Trophoblast cell (in vitro differentiated cells and primary cell): Measurements from ENCODE around the gene CAPN2.
A peak's percentile ranks its signal among the peaks of the same experiment; 100 is the strongest.
"Not testable (repeated sequence)": the region's sequence is repeated elsewhere in the genome, so short reads cannot be mapped to it uniquely, and the experiment has no call there.

Experiments
- DNase-seq, 2 donors: peaks; one replicate each; pipeline ENCODE4 v3.0.0-alpha.2; 2016
- H2AFZ ChIP-seq: 2 replicates; pipeline ENCODE4 v1.6.1; 2013; ENCODE audit warnings: low read length, moderate library complexity, mild to moderate bottlenecking; ENCODE audit not compliant: insufficient read depth, poor library complexity
- H2AK5ac ChIP-seq: 2 replicates; pipeline ENCODE4 v1.6.1; 2013; ENCODE audit warnings: mild to moderate bottlenecking, low read length
- H2BK120ac ChIP-seq: 2 replicates; pipeline ENCODE4 v1.6.1; 2013; ENCODE audit warnings: low read length, mild to moderate bottlenecking, moderate library complexity; ENCODE audit not compliant: insufficient read depth, poor library complexity
- H2BK12ac ChIP-seq: 2 replicates; pipeline ENCODE4 v1.6.1; 2013; ENCODE audit warnings: mild to moderate bottlenecking, low read length, moderate library complexity
- H2BK5ac ChIP-seq: 2 replicates; pipeline ENCODE4 v1.6.1; 2013; ENCODE audit warnings: low read length, low read depth, moderate library complexity, mild to moderate bottlenecking; ENCODE audit not compliant: poor library complexity
- H3K14ac ChIP-seq: 2 replicates; pipeline ENCODE4 v1.6.1; 2013; ENCODE audit warnings: mild to moderate bottlenecking, low read length
- H3K18ac ChIP-seq: 2 replicates; pipeline ENCODE4 v1.6.1; 2013; ENCODE audit warnings: mild to moderate bottlenecking, low read length
- H3K23ac ChIP-seq: 2 replicates; pipeline ENCODE4 v1.6.1; 2013; ENCODE audit warnings: low read length
- H3K27ac ChIP-seq: 2 replicates; pipeline ENCODE4 v1.5.1; 2013; ENCODE audit warnings: low read depth, mild to moderate bottlenecking, inconsistent platforms, low read length, moderate library complexity
- H3K27me3 ChIP-seq: 2 replicates; pipeline ENCODE4 v1.6.1; 2013; ENCODE audit warnings: inconsistent platforms, mild to moderate bottlenecking, low read length, moderate library complexity; ENCODE audit not compliant: insufficient read depth
- H3K36me3 ChIP-seq, 2 experiments: 1 replicate in 1 of 2; 2 replicates in 1 of 2; pipeline ENCODE4 v1.6.1; 2013; ENCODE audit warnings: low read length in 2 of 2, mild to moderate bottlenecking in 2 of 2, moderate library complexity in 1 of 2; ENCODE audit not compliant: insufficient read depth in 2 of 2, control insufficient read depth in 1 of 2
- H3K4ac ChIP-seq: 2 replicates; pipeline ENCODE4 v1.6.1; 2013; ENCODE audit warnings: low read depth, mild to moderate bottlenecking, low read length, moderate library complexity
- H3K4me1 ChIP-seq, 2 experiments: 1 replicate in 1 of 2; 2 replicates in 1 of 2; pipeline ENCODE4 v1.6.1; 2013; ENCODE audit warnings: low read length in 2 of 2, mild to moderate bottlenecking in 2 of 2, moderate library complexity in 1 of 2; ENCODE audit not compliant: insufficient read depth in 2 of 2, control insufficient read depth in 1 of 2
- H3K4me2 ChIP-seq: 2 replicates; pipeline ENCODE4 v1.6.1; 2013; ENCODE audit warnings: inconsistent platforms, mild to moderate bottlenecking, low read length, moderate library complexity
- H3K4me3 ChIP-seq: 2 replicates; pipeline ENCODE4 v1.5.1; 2013; ENCODE audit warnings: mild to moderate bottlenecking, low read depth, low read length, inconsistent platforms
- H3K79me1 ChIP-seq: one replicate; pipeline ENCODE4 v1.6.1; 2013; ENCODE audit warnings: low read length
- H3K79me2 ChIP-seq: 2 replicates; pipeline ENCODE4 v1.6.1; 2013; ENCODE audit warnings: low read length, mild to moderate bottlenecking; ENCODE audit not compliant: control insufficient read depth, insufficient read depth, poor library complexity
- H3K9ac ChIP-seq: 2 replicates; pipeline ENCODE4 v1.6.1; 2013; ENCODE audit warnings: mild to moderate bottlenecking, low read length
- H3K9me3 ChIP-seq: 2 replicates; pipeline ENCODE4 v1.6.1; 2013; ENCODE audit warnings: low read depth, mild to moderate bottlenecking, control low read depth, inconsistent platforms, low read length; ENCODE audit not compliant: insufficient read depth
- H4K12ac ChIP-seq: 2 replicates; pipeline ENCODE4 v1.6.1; 2013; ENCODE audit warnings: low read depth, mild to moderate bottlenecking, low read length, moderate library complexity
- H4K8ac ChIP-seq: 2 replicates; pipeline ENCODE4 v1.6.1; 2013; ENCODE audit warnings: low read depth, mild to moderate bottlenecking, low read length, moderate library complexity
- H4K91ac ChIP-seq: one replicate; pipeline ENCODE4 v1.6.1; 2013; ENCODE audit warnings: low read depth, mild to moderate bottlenecking, low read length, moderate library complexity
- WGBS: extraction: QIAGEN DNeasy Blood & Tissue Kit; methylation state at CpG from one replicate; pipeline ENCODE4 v1.1.7; 2013; ENCODE audit warnings: missing lambda C conversion rate; ENCODE audit not compliant: insufficient read length, insufficient coverage; ENCODE audit errors: extremely low coverage; 5-methylcytosine and 5-hydroxymethylcytosine counted together

Gene CAPN2

DNA sequence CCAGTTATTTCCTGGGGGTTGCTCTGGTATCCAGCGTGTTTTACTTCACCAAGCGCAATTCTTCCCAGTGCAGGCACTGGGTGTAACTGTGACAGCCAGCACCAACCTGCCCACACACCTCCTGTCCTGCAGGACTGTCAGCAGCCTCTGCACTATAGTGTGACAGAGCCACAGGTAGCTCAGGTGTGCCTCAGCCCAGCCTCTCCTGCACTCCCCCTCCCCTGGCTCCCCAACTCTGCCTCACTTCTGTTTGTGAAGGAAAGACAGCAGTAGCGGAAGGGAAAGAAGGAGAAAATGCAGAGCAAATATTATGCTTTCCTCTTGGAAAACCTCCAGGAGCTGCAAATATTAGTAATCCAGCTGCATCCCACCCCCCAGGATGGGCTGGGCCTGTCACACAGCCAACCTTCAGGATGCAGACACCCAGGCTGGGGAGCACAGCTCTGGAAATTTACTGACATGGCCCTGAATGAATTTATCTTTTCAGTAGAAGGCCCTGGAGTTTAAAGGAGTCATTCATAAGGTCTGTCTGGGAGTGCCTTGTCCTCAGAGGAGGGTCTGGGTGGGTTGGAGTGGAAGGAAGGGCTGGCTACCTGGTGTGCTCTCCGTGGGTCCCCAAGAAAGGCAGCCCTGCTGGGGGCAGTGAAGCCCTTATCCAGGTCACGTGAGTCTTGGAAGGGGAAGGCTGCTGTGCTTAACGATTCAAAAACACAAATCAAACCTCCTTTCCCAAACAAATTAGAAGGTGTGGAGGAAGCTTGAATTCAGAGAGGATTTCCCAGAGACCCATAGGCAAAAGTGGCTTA, 20.9 kb downstream of the CAPN2 start:
- no peaks in the 10 kb centered on the region for H3K27me3 ChIP-seq
- peak overlapping the region; percentile 77 for H3K4ac ChIP-seq
- H3K79me2 ChIP-seq: peaks cover 23% of the 10 kb centered on the region
- no peak overlapping the region for H3K4me3 ChIP-seq
- no peak for DNase-seq
- H2BK12ac ChIP-seq: peak overlapping the region; percentile 91
- H3K27ac ChIP-seq: peak overlapping the region; percentile 62
- H3K4me1 ChIP-seq: peaks cover 44 to 47% of the 10 kb centered on the region in 2 experiments
- peak overlapping the region; percentile 75 for H2BK5ac ChIP-seq
- no peak overlapping the region for H3K9ac ChIP-seq
- peaks cover 27 to 31% of the 10 kb centered on the region in 2 experiments for H3K36me3 ChIP-seq
- peak overlapping the region; percentile 86 for H4K91ac ChIP-seq
- no peaks in the 10 kb centered on the region for H3K9me3 ChIP-seq
- H4K12ac ChIP-seq: peak overlapping the region; percentile 65
- peak overlapping the region; percentile 38 for H2AFZ ChIP-seq
- H3K18ac ChIP-seq: peak overlapping the region; percentile 93
- H4K8ac ChIP-seq: peak overlapping the region; percentile 55
- H3K4me2 ChIP-seq: no peak overlapping the region
- H3K23ac ChIP-seq: no peak overlapping the region
- no CpG with 5 or more reads among the region's 6 CpGs for WGBS
- peak overlapping the region; percentile 83 for H3K14ac ChIP-seq
- peaks cover 45% of the 10 kb centered on the region for H3K79me1 ChIP-seq
- peak overlapping the region; percentile 82 for H2AK5ac ChIP-seq
- peak overlapping the region; percentile 92 for H2BK120ac ChIP-seq

DNA sequence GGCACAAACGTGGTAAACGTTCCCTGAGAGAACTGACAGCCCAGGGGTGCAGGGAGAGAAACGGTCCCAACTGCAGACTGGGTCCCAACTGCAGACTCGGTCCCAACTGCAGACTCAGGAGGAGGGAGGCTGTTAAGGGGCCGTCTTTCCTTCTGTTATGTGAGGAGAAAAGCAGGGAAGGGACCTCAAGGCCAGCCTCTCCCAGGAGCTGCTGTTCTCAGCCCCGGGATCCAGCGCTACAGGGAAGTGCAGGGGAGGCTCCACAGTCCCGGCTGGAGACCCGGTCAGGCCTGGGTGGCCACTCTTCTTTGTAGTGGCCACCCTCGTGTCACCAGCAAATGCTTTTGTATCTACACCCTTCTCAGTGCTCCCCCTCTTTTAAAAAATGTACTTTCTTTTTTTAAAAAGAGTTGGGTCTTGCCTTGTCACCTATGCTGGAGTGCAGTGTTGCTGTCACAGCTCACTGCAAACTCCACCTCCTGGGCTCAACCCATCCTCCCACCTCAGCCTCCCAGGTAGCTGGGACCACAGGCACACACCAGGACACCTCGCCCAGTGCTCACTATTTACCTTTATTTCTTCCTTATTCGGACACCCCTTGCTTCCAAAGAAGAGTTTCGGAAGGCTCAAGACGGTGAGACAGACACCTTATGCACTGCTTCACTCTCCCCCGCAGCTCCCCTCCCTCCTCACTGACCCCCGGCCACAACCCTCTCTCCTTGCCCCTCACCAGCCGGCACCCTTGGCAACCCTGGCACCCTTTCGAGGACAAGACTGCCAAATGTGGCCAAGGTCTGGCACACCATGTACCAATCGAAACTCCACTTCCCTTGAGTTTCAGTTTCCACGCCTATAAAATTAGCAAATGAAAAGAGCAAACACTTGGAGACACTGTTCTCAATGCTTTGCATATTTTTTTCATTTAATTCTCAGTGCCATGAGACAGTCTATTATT, 21.8 kb downstream of the CAPN2 start:
- peaks cover 22 to 27% of the 10 kb centered on the region in 2 experiments for H3K36me3 ChIP-seq
- peaks cover 19% of the 10 kb centered on the region for H3K79me2 ChIP-seq
- no peak overlapping the region for H3K4me3 ChIP-seq
- H2AK5ac ChIP-seq: no peak overlapping the region
- H3K18ac ChIP-seq: peak overlapping the region; percentile 80
- H2BK5ac ChIP-seq: no peak overlapping the region
- H3K23ac ChIP-seq: no peak overlapping the region
- H3K4me2 ChIP-seq: no peak overlapping the region
- H4K12ac ChIP-seq: no peak overlapping the region
- H3K4ac ChIP-seq: peak overlapping the region; percentile 53
- H4K91ac ChIP-seq: peak overlapping the region; percentile 32
- H3K9ac ChIP-seq: no peak overlapping the region
- no peaks in the 10 kb centered on the region for H3K9me3 ChIP-seq
- no peak overlapping the region for H2BK120ac ChIP-seq
- DNase-seq: no peak
- WGBS: no CpG with 5 or more reads among the region's 20 CpGs
- peak overlapping the region; percentile 62 for H3K27ac ChIP-seq
- H2AFZ ChIP-seq: no peak overlapping the region
- H3K14ac ChIP-seq: peak overlapping the region; percentile 59
- H3K79me1 ChIP-seq: peaks cover 43% of the 10 kb centered on the region
- H4K8ac ChIP-seq: peak overlapping the region; percentile 30
- H3K27me3 ChIP-seq: no peaks in the 10 kb centered on the region
- peaks cover 44 to 47% of the 10 kb centered on the region in 2 experiments for H3K4me1 ChIP-seq
- H2BK12ac ChIP-seq: peak overlapping the region; percentile 9

DNA sequence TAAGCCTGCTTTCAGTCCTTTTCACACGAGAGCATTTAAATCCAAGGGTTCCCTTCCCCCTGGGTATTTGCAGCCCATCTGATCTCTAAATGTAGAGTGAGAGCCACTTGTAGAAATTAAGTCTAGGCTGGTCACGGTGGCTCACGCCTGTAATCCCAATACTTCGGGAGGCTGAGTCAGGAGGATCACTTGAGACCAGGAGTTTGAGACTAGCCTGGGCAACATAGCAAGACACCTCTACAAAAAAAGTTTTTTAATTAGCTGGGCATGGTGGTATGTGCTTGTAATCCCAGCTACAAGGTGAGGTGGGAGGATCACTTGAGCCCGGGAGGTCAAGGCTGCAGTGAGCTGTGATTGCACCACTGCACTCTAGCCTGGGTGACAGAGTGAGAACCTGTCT, 24.3 kb downstream of the CAPN2 start:
- H4K12ac ChIP-seq, H4K91ac ChIP-seq, H3K4me2 ChIP-seq, H2BK120ac ChIP-seq, H3K4me3 ChIP-seq, H3K9me3 ChIP-seq, H3K4ac ChIP-seq, H3K14ac ChIP-seq, H3K18ac ChIP-seq, H2BK5ac ChIP-seq, H3K27me3 ChIP-seq, H4K8ac ChIP-seq, H2AFZ ChIP-seq, H3K23ac ChIP-seq, H3K9ac ChIP-seq, DNase-seq, H2BK12ac ChIP-seq, H2AK5ac ChIP-seq: not testable (repeated sequence)
- peaks cover 36% of the 10 kb centered on the region for H3K79me1 ChIP-seq
- WGBS: no CpG with 5 or more reads among the region's 5 CpGs
- peak overlapping the region; percentile 31 for H3K27ac ChIP-seq
- H3K79me2 ChIP-seq: peaks cover 16% of the 10 kb centered on the region
- H3K36me3 ChIP-seq: peaks cover 25 to 31% of the 10 kb centered on the region in 2 experiments
- peaks cover 47 to 53% of the 10 kb centered on the region in 2 experiments for H3K4me1 ChIP-seq

DNA sequence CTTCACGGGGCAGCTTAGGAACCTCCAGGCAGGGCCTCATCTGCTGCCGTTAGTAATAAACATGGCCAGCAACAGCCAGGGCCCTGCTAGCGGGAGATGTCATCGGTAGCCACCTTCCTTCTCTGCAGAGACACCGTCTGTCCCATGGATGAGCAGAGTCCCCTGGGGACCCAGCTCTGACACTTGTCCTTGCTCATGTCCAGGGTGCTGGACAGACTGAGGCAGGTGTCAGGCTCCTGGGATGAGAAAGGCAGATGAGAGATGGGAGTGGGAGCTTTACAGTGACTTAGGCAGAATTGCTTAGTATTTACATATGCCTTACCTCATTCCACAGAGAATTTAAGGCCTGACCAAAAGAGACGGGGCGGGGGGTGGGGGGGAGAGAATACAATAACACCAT, 25.0 kb downstream of the CAPN2 start:
- H2BK12ac ChIP-seq: peak overlapping the region; percentile 10
- no peak overlapping the region for H3K4me3 ChIP-seq
- no peak overlapping the region for H2AFZ ChIP-seq
- H3K79me2 ChIP-seq: peaks cover 16% of the 10 kb centered on the region
- H4K8ac ChIP-seq: peak overlapping the region; percentile 17
- no peak overlapping the region for H3K9ac ChIP-seq
- H3K4me2 ChIP-seq: no peak overlapping the region
- no peaks in the 10 kb centered on the region for H3K27me3 ChIP-seq
- DNase-seq: no peak
- no peaks in the 10 kb centered on the region for H3K9me3 ChIP-seq
- H3K4me1 ChIP-seq: peaks cover 43 to 49% of the 10 kb centered on the region in 2 experiments
- peak overlapping the region; percentile 5 for H2BK120ac ChIP-seq
- H3K18ac ChIP-seq: peak overlapping the region; percentile 73
- no peak overlapping the region for H2AK5ac ChIP-seq
- peak overlapping the region; percentile 20 for H4K91ac ChIP-seq
- peaks cover 33% of the 10 kb centered on the region for H3K79me1 ChIP-seq
- H3K27ac ChIP-seq: peak overlapping the region; percentile 72
- H2BK5ac ChIP-seq: peak overlapping the region; percentile 6
- no peak overlapping the region for H4K12ac ChIP-seq
- no peak overlapping the region for H3K23ac ChIP-seq
- peaks cover 25 to 31% of the 10 kb centered on the region in 2 experiments for H3K36me3 ChIP-seq
- peak overlapping the region; percentile 33 for H3K14ac ChIP-seq
- H3K4ac ChIP-seq: peak overlapping the region; percentile 25
- WGBS: no CpG with 5 or more reads among the region's 7 CpGs
